ENCODE results near the gene RBMS3.

The RBMS3 gene

GRCh38 chr3:29577250-29577649 is 296.4 kb downstream of the RBMS3 start:
- H3K4me3 ChIP-seq (ENCODE audit: low read depth, low read length), result no peak overlapping the region
- H3K9ac ChIP-seq (ENCODE audit: low read length), result no peak overlapping the region
- H3K9me3 ChIP-seq (ENCODE audit: control insufficient read depth, insufficient read depth, low read depth, low read length), result no peaks in the 10 kb centered on the region
- H3K27me3 ChIP-seq (ENCODE audit: control insufficient read depth, insufficient read depth, low read length), result no peaks in the 10 kb centered on the region
- no peaks in the 10 kb centered on the region for H3K4me1 ChIP-seq (ENCODE audit: control insufficient read depth, insufficient read depth, low read length)
- no peak overlapping the region for H3K27ac ChIP-seq (ENCODE audit: low read depth, low read length)
- no peaks in the 10 kb centered on the region for H3K36me3 ChIP-seq (ENCODE audit: control insufficient read depth, insufficient read depth, low read length)

- Histone ChIP-seq H3K4me3 (ENCODE audit: low read depth, low read length) (no peak overlapping the region), H3K4me1 (ENCODE audit: control insufficient read depth, insufficient read depth, low read length) (0 out of 2 replicates have a peak, but pooled peaks cover 4% of the 10 kb centered on the region), H3K9ac (ENCODE audit: low read length) (no peak overlapping the region), H3K9me3 (ENCODE audit: control insufficient read depth, insufficient read depth, low read depth, low read length) (no peaks in the 10 kb centered on the region), H3K27me3 (ENCODE audit: control insufficient read depth, insufficient read depth, low read length) (no peaks in the 10 kb centered on the region), H3K27ac (ENCODE audit: low read depth, low read length) (no peak overlapping the region), H3K36me3 (ENCODE audit: control insufficient read depth, insufficient read depth, low read length) (no peaks in the 10 kb centered on the region)
Observed at GRCh38 chr3:29581311-29581710, 300.4 kb downstream of the RBMS3 start.

GRCh38 chr3:29582273-29582672 is 301.4 kb downstream of the RBMS3 start:
- Histone ChIP-seq H3K9me3 (ENCODE audit: control insufficient read depth, insufficient read depth, low read depth, low read length) (no peaks in the 10 kb centered on the region), H3K9ac (ENCODE audit: low read length) (no peak overlapping the region), H3K4me1 (ENCODE audit: control insufficient read depth, insufficient read depth, low read length) (0 out of 2 replicates have a peak, but pooled peaks cover 4% of the 10 kb centered on the region), H3K27ac (ENCODE audit: low read depth, low read length) (no peak overlapping the region), H3K36me3 (ENCODE audit: control insufficient read depth, insufficient read depth, low read length) (no peaks in the 10 kb centered on the region), H3K4me3 (ENCODE audit: low read depth, low read length) (no peak overlapping the region), H3K27me3 (ENCODE audit: control insufficient read depth, insufficient read depth, low read length) (no peaks in the 10 kb centered on the region)

GRCh38 chr3:29583861-29584260 is 303.0 kb downstream of the RBMS3 start:
- Histone ChIP-seq H3K9ac (ENCODE audit: low read length) (no peak overlapping the region), H3K27ac (ENCODE audit: low read depth, low read length) (no peak overlapping the region), H3K4me3 (ENCODE audit: low read depth, low read length) (no peak overlapping the region), H3K9me3 (ENCODE audit: control insufficient read depth, insufficient read depth, low read depth, low read length) (no peaks in the 10 kb centered on the region), H3K27me3 (ENCODE audit: control insufficient read depth, insufficient read depth, low read length) (no peaks in the 10 kb centered on the region), H3K4me1 (ENCODE audit: control insufficient read depth, insufficient read depth, low read length) (0 out of 2 replicates have a peak, but pooled peaks cover 4% of the 10 kb centered on the region), H3K36me3 (ENCODE audit: control insufficient read depth, insufficient read depth, low read length) (no peaks in the 10 kb centered on the region)

GRCh38 chr3:29585368-29585767 is 304.5 kb downstream of the RBMS3 start:
- H3K27ac ChIP-seq (ENCODE audit: low read depth, low read length), result no peak overlapping the region

GRCh38 chr3:29587340-29587739 is 306.5 kb downstream of the RBMS3 start:
- H3K9me3 ChIP-seq (ENCODE audit: control insufficient read depth, insufficient read depth, low read depth, low read length), result no peaks in the 10 kb centered on the region
- H3K4me3 ChIP-seq (ENCODE audit: low read depth, low read length), result no peak overlapping the region
- H3K36me3 ChIP-seq (ENCODE audit: control insufficient read depth, insufficient read depth, low read length), result no peaks in the 10 kb centered on the region
- 0 out of 2 replicates have a peak, but pooled peaks cover 3% of the 10 kb centered on the region for H3K4me1 ChIP-seq (ENCODE audit: control insufficient read depth, insufficient read depth, low read length)
- H3K27me3 ChIP-seq (ENCODE audit: control insufficient read depth, insufficient read depth, low read length), result no peaks in the 10 kb centered on the region
- H3K9ac ChIP-seq (ENCODE audit: low read length), result no peak overlapping the region
- H3K27ac ChIP-seq (ENCODE audit: low read depth, low read length), result no peak overlapping the region

More at GRCh38 chr3:29585368-29585767, 304.5 kb downstream of the RBMS3 start:
- no peak overlapping the region for H3K9ac ChIP-seq (ENCODE audit: low read length)
- no peaks in the 10 kb centered on the region for H3K36me3 ChIP-seq (ENCODE audit: control insufficient read depth, insufficient read depth, low read length)
- no peaks in the 10 kb centered on the region for H3K9me3 ChIP-seq (ENCODE audit: control insufficient read depth, insufficient read depth, low read depth, low read length)
- H3K27me3 ChIP-seq (ENCODE audit: control insufficient read depth, insufficient read depth, low read length), result no peaks in the 10 kb centered on the region
- H3K4me1 ChIP-seq (ENCODE audit: control insufficient read depth, insufficient read depth, low read length), result 0 out of 2 replicates have a peak, but pooled peaks cover 4% of the 10 kb centered on the region
- H3K4me3 ChIP-seq (ENCODE audit: low read depth, low read length), result no peak overlapping the region

GRCh38 chr3:29590012-29590411 is 309.1 kb downstream of the RBMS3 start:
- Histone ChIP-seq H3K9me3 (ENCODE audit: control insufficient read depth, insufficient read depth, low read depth, low read length) (no peaks in the 10 kb centered on the region), H3K27me3 (ENCODE audit: control insufficient read depth, insufficient read depth, low read length) (no peaks in the 10 kb centered on the region), H3K4me1 (ENCODE audit: control insufficient read depth, insufficient read depth, low read length) (no peaks in the 10 kb centered on the region), H3K9ac (ENCODE audit: low read length) (no peak overlapping the region), H3K4me3 (ENCODE audit: low read depth, low read length) (no peak overlapping the region), H3K36me3 (ENCODE audit: control insufficient read depth, insufficient read depth, low read length) (no peaks in the 10 kb centered on the region), H3K27ac (ENCODE audit: low read depth, low read length) (no peak overlapping the region)

- Histone ChIP-seq H3K4me3 (ENCODE audit: low read depth, low read length) (no peak overlapping the region), H3K9me3 (ENCODE audit: control insufficient read depth, insufficient read depth, low read depth, low read length) (no peaks in the 10 kb centered on the region), H3K27ac (ENCODE audit: low read depth, low read length) (no peak overlapping the region), H3K4me1 (ENCODE audit: control insufficient read depth, insufficient read depth, low read length) (no peaks in the 10 kb centered on the region), H3K9ac (ENCODE audit: low read length) (no peak overlapping the region), H3K36me3 (ENCODE audit: control insufficient read depth, insufficient read depth, low read length) (no peaks in the 10 kb centered on the region), H3K27me3 (ENCODE audit: control insufficient read depth, insufficient read depth, low read length) (no peaks in the 10 kb centered on the region)
Observed at GRCh38 chr3:29590461-29590860, 309.6 kb downstream of the RBMS3 start.

- H3K27ac ChIP-seq (ENCODE audit: low read depth, low read length), result no peak overlapping the region
- H3K36me3 ChIP-seq (ENCODE audit: control insufficient read depth, insufficient read depth, low read length), result no peaks in the 10 kb centered on the region
- no peaks in the 10 kb centered on the region for H3K9me3 ChIP-seq (ENCODE audit: control insufficient read depth, insufficient read depth, low read depth, low read length)
- H3K4me3 ChIP-seq (ENCODE audit: low read depth, low read length), result no peak overlapping the region
- no peak overlapping the region for H3K9ac ChIP-seq (ENCODE audit: low read length)
- H3K4me1 ChIP-seq (ENCODE audit: control insufficient read depth, insufficient read depth, low read length), result no peaks in the 10 kb centered on the region
- H3K27me3 ChIP-seq (ENCODE audit: control insufficient read depth, insufficient read depth, low read length), result no peaks in the 10 kb centered on the region
Observed at GRCh38 chr3:29591579-29591978, 310.7 kb downstream of the RBMS3 start.

- H3K4me3 ChIP-seq (ENCODE audit: low read depth, low read length), result no peak overlapping the region
- H3K27me3 ChIP-seq (ENCODE audit: control insufficient read depth, insufficient read depth, low read length), result no peaks in the 10 kb centered on the region
- H3K4me1 ChIP-seq (ENCODE audit: control insufficient read depth, insufficient read depth, low read length), result no peaks in the 10 kb centered on the region
- H3K36me3 ChIP-seq (ENCODE audit: control insufficient read depth, insufficient read depth, low read length), result no peaks in the 10 kb centered on the region
- no peak overlapping the region for H3K9ac ChIP-seq (ENCODE audit: low read length)
- H3K9me3 ChIP-seq (ENCODE audit: control insufficient read depth, insufficient read depth, low read depth, low read length), result no peaks in the 10 kb centered on the region
- H3K27ac ChIP-seq (ENCODE audit: low read depth, low read length), result no peak overlapping the region
Observed at GRCh38 chr3:29593802-29594201, 312.9 kb downstream of the RBMS3 start.

GRCh38 chr3:29594261-29594660 is 313.4 kb downstream of the RBMS3 start:
- no peak overlapping the region for H3K9ac ChIP-seq (ENCODE audit: low read length)
- H3K9me3 ChIP-seq (ENCODE audit: control insufficient read depth, insufficient read depth, low read depth, low read length), result no peaks in the 10 kb centered on the region
- no peaks in the 10 kb centered on the region for H3K36me3 ChIP-seq (ENCODE audit: control insufficient read depth, insufficient read depth, low read length)
- H3K27me3 ChIP-seq (ENCODE audit: control insufficient read depth, insufficient read depth, low read length), result no peaks in the 10 kb centered on the region
- no peak overlapping the region for H3K27ac ChIP-seq (ENCODE audit: low read depth, low read length)
- no peaks in the 10 kb centered on the region for H3K4me1 ChIP-seq (ENCODE audit: control insufficient read depth, insufficient read depth, low read length)
- no peak overlapping the region for H3K4me3 ChIP-seq (ENCODE audit: low read depth, low read length)
